Hepatocyte (in vitro differentiated cells): Measurements from ENCODE around the gene PTGDS. TPM values are rescaled to one million over a fixed set of nuclear protein-coding genes. Genes with fewer than 3 reads are reported as not detected.

Source experiments
- DNase-seq: peaks from one replicate; pipeline ENCODE4 v3.0.0-alpha.2; 2016; ENCODE audit warnings: low spot score
- H2AFZ ChIP-seq: fragments of 200-600 bp; sonication (generic); 2 replicates; pipeline ENCODE4 v1.6.0; 2016; ENCODE audit warnings: antibody characterized with exemption, mild to moderate bottlenecking
- H3K27ac ChIP-seq: fragments of 200-600 bp; sonication (generic); 2 replicates; pipeline ENCODE4 v1.5.1; 2016; ENCODE audit warnings: mild to moderate bottlenecking
- H3K27me3 ChIP-seq: fragments of 200-600 bp; sonication (generic); 2 replicates; pipeline ENCODE4 v1.6.1; 2016
- H3K36me3 ChIP-seq: fragments of 200-600 bp; sonication (generic); replicated peaks from 2 replicates; pipeline ENCODE4 v1.5.1; 2016; ENCODE audit warnings: low read depth; ENCODE audit not compliant: insufficient read depth
- H3K4me1 ChIP-seq: fragments of 200-600 bp; sonication (generic); 2 replicates; pipeline ENCODE4 v1.5.1; 2016; ENCODE audit warnings: mild to moderate bottlenecking, moderate library complexity; ENCODE audit not compliant: insufficient read depth
- H3K4me2 ChIP-seq: fragments of 200-600 bp; sonication (generic); 2 replicates; pipeline ENCODE4 v1.6.0; 2016
- H3K4me3 ChIP-seq: fragments of 200-600 bp; sonication (generic); 2 replicates; pipeline ENCODE4 v1.5.1; 2016; ENCODE audit warnings: mild to moderate bottlenecking
- H3K79me2 ChIP-seq: fragments of 200-600 bp; sonication (generic); 2 replicates; pipeline ENCODE4 v1.6.0; 2017; ENCODE audit warnings: mild to moderate bottlenecking
- H3K9me2 ChIP-seq: fragments of 200-600 bp; sonication (generic); replicated peaks from 2 replicates; pipeline ENCODE4 v1.6.0; 2017; ENCODE audit warnings: mild to moderate bottlenecking; ENCODE audit not compliant: insufficient read depth
- H3K9me3 ChIP-seq: fragments of 200-600 bp; sonication (generic); 2 replicates; pipeline ENCODE4 v1.5.1; 2016; ENCODE audit warnings: low read depth, mild to moderate bottlenecking
- H4K20me1 ChIP-seq: fragments of 200-600 bp; sonication (generic); 2 replicates; pipeline ENCODE4 v1.6.0; 2016; ENCODE audit warnings: mild to moderate bottlenecking; ENCODE audit not compliant: insufficient read depth, poor library complexity, severe bottlenecking
- EZH2 ChIP-seq: fragments of 200-600 bp; sonication (generic); IDR thresholded peaks from 2 replicates; pipeline ENCODE4 v1.6.1; 2016; ENCODE audit warnings: antibody characterized with exemption, mild to moderate bottlenecking, borderline replicate concordance
- EZH2phosphoT487 ChIP-seq: fragments of 200-600 bp; sonication (generic); IDR thresholded peaks from one replicate; pipeline ENCODE4 v1.6.1; 2018; ENCODE audit warnings: antibody characterized with exemption, mild to moderate bottlenecking, low read depth, moderate library complexity; ENCODE audit not compliant: unreplicated experiment, severe bottlenecking
- WGBS: methylation state at CpG from one replicate; pipeline ENCODE4 v1.1.6; 2016; ENCODE audit warnings: low lambda C conversion rate; ENCODE audit errors: missing lambda C conversion rate; 5-methylcytosine and 5-hydroxymethylcytosine counted together
- polyA plus RNA-seq: library from polyadenylated mRNA; unstranded; fragments of >200 nt; fragmentation: Nextera tagmentation; extraction: Ambion mirVana; gene quantifications from 2 replicates; pipeline ENCODE4 v1.2.1, GENCODE V29; 2016
- total RNA-seq: library from RNA; depleted of rRNA; stranded (reverse); fragments of >200 nt; gene quantifications from 2 replicates; pipeline ENCODE4 v1.2.3, GENCODE V29; 2014
- TF ChIP-seq, protein P1 (sequence below): fragments of 200-600 bp; sonication (generic); IDR thresholded peaks from 2 replicates; pipeline ENCODE4 v1.5.1; 2016; ENCODE audit warnings: antibody characterized with exemption, mild to moderate bottlenecking; ENCODE audit not compliant: poor library complexity

PTGDS gene
- total and polyA plus RNA-seq, 2 experiments from 2014 or later, result 56.0 to 290 TPM

DNA sequence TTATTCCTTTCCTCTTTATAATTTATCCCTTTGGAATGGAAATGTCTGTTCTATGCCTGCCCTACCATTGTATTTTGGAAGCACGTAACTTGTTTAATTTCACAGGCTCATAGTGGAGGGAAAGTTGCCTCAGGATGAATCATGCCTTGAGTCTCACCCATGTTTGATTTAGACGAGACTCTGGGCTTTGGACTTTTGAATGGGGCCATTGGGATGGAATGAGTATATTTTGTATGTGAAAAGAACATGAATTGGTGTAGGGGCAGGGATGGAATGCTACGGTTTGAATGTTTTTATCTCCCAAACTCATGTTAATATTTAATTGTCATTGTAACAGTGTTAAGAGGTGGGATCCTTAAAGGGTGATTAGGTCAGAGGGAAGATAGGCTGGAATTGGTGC, 43.0 kb upstream of the PTGDS start:
- no peaks in the 10 kb centered on the region for H3K36me3 ChIP-seq
- H3K9me3 ChIP-seq, result no peaks in the 10 kb centered on the region
- no peak for DNase-seq
- no peaks in the 10 kb centered on the region for H3K27me3 ChIP-seq
- H3K4me1 ChIP-seq, result no peaks in the 10 kb centered on the region
- TF ChIP-seq, protein P1, sequence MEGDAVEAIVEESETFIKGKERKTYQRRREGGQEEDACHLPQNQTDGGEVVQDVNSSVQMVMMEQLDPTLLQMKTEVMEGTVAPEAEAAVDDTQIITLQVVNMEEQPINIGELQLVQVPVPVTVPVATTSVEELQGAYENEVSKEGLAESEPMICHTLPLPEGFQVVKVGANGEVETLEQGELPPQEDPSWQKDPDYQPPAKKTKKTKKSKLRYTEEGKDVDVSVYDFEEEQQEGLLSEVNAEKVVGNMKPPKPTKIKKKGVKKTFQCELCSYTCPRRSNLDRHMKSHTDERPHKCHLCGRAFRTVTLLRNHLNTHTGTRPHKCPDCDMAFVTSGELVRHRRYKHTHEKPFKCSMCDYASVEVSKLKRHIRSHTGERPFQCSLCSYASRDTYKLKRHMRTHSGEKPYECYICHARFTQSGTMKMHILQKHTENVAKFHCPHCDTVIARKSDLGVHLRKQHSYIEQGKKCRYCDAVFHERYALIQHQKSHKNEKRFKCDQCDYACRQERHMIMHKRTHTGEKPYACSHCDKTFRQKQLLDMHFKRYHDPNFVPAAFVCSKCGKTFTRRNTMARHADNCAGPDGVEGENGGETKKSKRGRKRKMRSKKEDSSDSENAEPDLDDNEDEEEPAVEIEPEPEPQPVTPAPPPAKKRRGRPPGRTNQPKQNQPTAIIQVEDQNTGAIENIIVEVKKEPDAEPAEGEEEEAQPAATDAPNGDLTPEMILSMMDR, result no peak
- no peak for TF ChIP-seq EZH2phosphoT487
- no peak for TF ChIP-seq EZH2
- no peaks in the 10 kb centered on the region for H3K79me2 ChIP-seq
- no peaks in the 10 kb centered on the region for H4K20me1 ChIP-seq
- no peak overlapping the region for H3K27ac ChIP-seq
- H3K9me2 ChIP-seq, result no peaks in the 10 kb centered on the region
- H3K4me2 ChIP-seq, result no peak overlapping the region
- H2AFZ ChIP-seq, result no peak overlapping the region
- WGBS, result 86% methylated on average over 3 of the region's 3 CpGs
- H3K4me3 ChIP-seq, result no peak overlapping the region

DNA sequence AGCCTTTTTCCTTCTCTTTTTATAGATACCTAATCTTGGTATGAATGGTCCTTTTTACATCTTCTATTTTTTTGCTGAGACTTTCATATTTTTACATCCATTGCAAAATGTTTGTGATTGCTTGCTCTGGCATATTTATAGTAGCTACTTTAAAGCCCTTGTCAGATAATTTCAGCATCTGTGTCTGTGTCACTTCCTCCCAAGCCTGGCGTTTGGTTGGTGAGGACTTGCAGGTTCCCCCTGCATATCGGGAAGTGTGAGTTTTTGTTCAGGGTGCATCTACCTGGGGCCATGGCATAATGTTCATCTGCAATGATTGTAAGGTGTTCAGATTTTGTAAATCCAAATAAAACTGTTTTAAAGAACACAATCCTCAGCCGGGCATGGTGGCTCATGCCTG, 41.7 kb upstream of the PTGDS start:
- TF ChIP-seq, protein P1, result no peak
- TF ChIP-seq EZH2, result no peak
- TF ChIP-seq EZH2phosphoT487, result no peak
- Histone ChIP-seq H3K36me3 (no peaks in the 10 kb centered on the region), H3K79me2 (no peaks in the 10 kb centered on the region), H3K9me3 (no peaks in the 10 kb centered on the region), H3K4me3 (no peak overlapping the region), H2AFZ (no peak overlapping the region), H3K9me2 (no peaks in the 10 kb centered on the region), H3K27ac (no peak overlapping the region), H4K20me1 (no peaks in the 10 kb centered on the region), H3K4me1 (no peaks in the 10 kb centered on the region), H3K4me2 (no peak overlapping the region), H3K27me3 (no peaks in the 10 kb centered on the region)
- WGBS, result 92% methylated on average over 3 of the region's 3 CpGs
- DNase-seq, result no peak

DNA sequence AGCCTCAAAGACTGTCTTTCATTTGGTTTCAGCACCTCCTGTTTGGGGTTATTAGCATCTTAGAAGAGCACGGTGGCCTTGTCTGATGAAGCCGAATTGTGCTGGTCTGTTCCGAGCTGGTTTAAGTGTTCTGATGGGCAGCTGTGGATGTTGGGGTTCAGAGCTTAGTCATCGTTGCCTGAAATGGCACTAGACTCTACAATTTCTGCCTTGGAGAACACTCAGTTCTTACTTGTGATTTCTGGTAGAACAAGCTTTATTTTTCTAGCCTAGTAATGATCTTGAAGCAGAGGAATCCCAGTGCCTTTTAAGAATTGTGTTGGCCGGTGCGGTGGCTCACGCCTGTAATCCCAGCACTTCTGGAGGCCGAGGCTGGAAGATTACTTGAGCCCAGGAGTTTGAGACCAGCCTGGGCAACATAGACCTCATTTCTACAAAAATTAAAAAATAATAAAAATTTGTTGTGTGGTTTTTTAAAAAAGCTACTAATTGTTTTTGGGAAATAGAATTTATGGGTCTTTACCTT, 40.6 kb upstream of the PTGDS start:
- TF ChIP-seq, protein P1, result no peak
- TF ChIP-seq EZH2 (no peak), EZH2phosphoT487 (no peak)
- Histone ChIP-seq H3K79me2 (peaks cover under 1% of the 10 kb centered on the region), H3K4me2 (no peak overlapping the region), H3K9me3 (no peaks in the 10 kb centered on the region), H3K27ac (no peak overlapping the region), H2AFZ (no peak overlapping the region), H3K36me3 (no peaks in the 10 kb centered on the region), H3K4me1 (no peaks in the 10 kb centered on the region), H3K4me3 (no peak overlapping the region), H3K27me3 (no peaks in the 10 kb centered on the region), H4K20me1 (no peaks in the 10 kb centered on the region), H3K9me2 (no peaks in the 10 kb centered on the region)
- DNase-seq, result no peak
- 92% methylated on average over 8 of the region's 8 CpGs for WGBS
